ENCODE measurements around the gene TUBB4A.
A peak's percentile ranks its signal among the peaks of the same experiment; 100 is the strongest.

Gene TUBB4A

GRCh38 chr19:6465663-6466062 is 36.4 kb downstream of the TUBB4A start:
- ATAC-seq = no peak
- TF ChIP-seq BACH2 (CRISPR knock-in tag; IDR thresholded peaks at IDR 0.05; ENCODE audit: borderline replicate concordance) = no peak
- no peak for TF ChIP-seq ZFP30 (CRISPR knock-in tag; IDR thresholded peaks at IDR 0.05)
- TF ChIP-seq ARNTL (CRISPR knock-in tag; IDR thresholded peaks at IDR 0.05; ENCODE audit: borderline replicate concordance, low read depth) = no peak
- no peak for TF ChIP-seq CSDC2 (CRISPR knock-in tag; IDR thresholded peaks at IDR 0.05)
- TF ChIP-seq ZNF8 (CRISPR knock-in tag; IDR thresholded peaks at IDR 0.05) = no peak
- TF ChIP-seq GLIS3 (CRISPR knock-in tag; IDR thresholded peaks at IDR 0.05) = no peak
- TF ChIP-seq SNAI2 (CRISPR knock-in tag; IDR thresholded peaks at IDR 0.05) = no peak

GRCh38 chr19:6465006-6465405 is 37.1 kb downstream of the TUBB4A start:
- ATAC-seq = no peak
- TF ChIP-seq ZFP30 (CRISPR knock-in tag; IDR thresholded peaks at IDR 0.05) (no peak), ZNF8 (CRISPR knock-in tag; IDR thresholded peaks at IDR 0.05) (no peak), PATZ1 (CRISPR knock-in tag; IDR thresholded peaks at IDR 0.05; ENCODE audit: borderline replicate concordance) (no peak), POU6F1 (CRISPR knock-in tag; IDR thresholded peaks at IDR 0.05; ENCODE audit: borderline replicate concordance, low read depth) (no peak), ZNF565 (CRISPR knock-in tag; conservative IDR thresholded peaks at IDR 0.05; ENCODE audit: low read depth) (no peak), RARB (CRISPR knock-in tag; IDR thresholded peaks at IDR 0.05) (no peak), CSDC2 (CRISPR knock-in tag; IDR thresholded peaks at IDR 0.05) (no peak), TOX (CRISPR knock-in tag; IDR thresholded peaks at IDR 0.05; ENCODE audit: borderline replicate concordance) (no peak), OSR1 (CRISPR knock-in tag; IDR thresholded peaks at IDR 0.05) (no peak), ISL1 (CRISPR knock-in tag; IDR thresholded peaks at IDR 0.05) (no peak), ZC3H10 (CRISPR knock-in tag; IDR thresholded peaks at IDR 0.05) (no peak), CREB5 (CRISPR knock-in tag; IDR thresholded peaks at IDR 0.05; ENCODE audit: low read depth) (no peak)

- ATAC-seq = no peak
- TF ChIP-seq ISL1 (CRISPR knock-in tag; IDR thresholded peaks at IDR 0.05) = no peak
- no peak for TF ChIP-seq CSDC2 (CRISPR knock-in tag; IDR thresholded peaks at IDR 0.05)
- TF ChIP-seq TCF4 (CRISPR knock-in tag; IDR thresholded peaks at IDR 0.05; ENCODE audit: borderline replicate concordance) = no peak
- no peak for TF ChIP-seq TOX (CRISPR knock-in tag; IDR thresholded peaks at IDR 0.05; ENCODE audit: borderline replicate concordance)
- no peak for TF ChIP-seq BACH2 (CRISPR knock-in tag; IDR thresholded peaks at IDR 0.05; ENCODE audit: borderline replicate concordance)
- TF ChIP-seq ZNF70 (CRISPR knock-in tag; IDR thresholded peaks at IDR 0.05) = no peak
- no peak for TF ChIP-seq RARB (CRISPR knock-in tag; IDR thresholded peaks at IDR 0.05)
- TF ChIP-seq SNAI2 (CRISPR knock-in tag; IDR thresholded peaks at IDR 0.05) = no peak
- no peak for TF ChIP-seq ZC3H10 (CRISPR knock-in tag; IDR thresholded peaks at IDR 0.05)
- TF ChIP-seq ESRRG (CRISPR knock-in tag; IDR thresholded peaks at IDR 0.05) = no peak
Observed at GRCh38 chr19:6464070-6464873, 37.8 kb downstream of the TUBB4A start, which contains the start of gene CRB3. TSS of gene CRB3 (plus strand) at chr19:6464271. CDS start at chr19:6464702, 431 bp downstream.

GRCh38 chr19:6460099-6460884 is 41.8 kb downstream of the TUBB4A start:
- TF ChIP-seq ZNF8 (CRISPR knock-in tag; IDR thresholded peaks at IDR 0.05) = no peak
- TF ChIP-seq ZFP3 (CRISPR knock-in tag; IDR thresholded peaks at IDR 0.05) = no peak
- no peak for TF ChIP-seq ZFP30 (CRISPR knock-in tag; IDR thresholded peaks at IDR 0.05)
- no peak for TF ChIP-seq BACH2 (CRISPR knock-in tag; IDR thresholded peaks at IDR 0.05; ENCODE audit: borderline replicate concordance)
- no peak for TF ChIP-seq PPARA (CRISPR knock-in tag; IDR thresholded peaks at IDR 0.05; ENCODE audit: borderline replicate concordance)
- TF ChIP-seq GLIS3 (CRISPR knock-in tag; IDR thresholded peaks at IDR 0.05) = no peak
- TF ChIP-seq ESRRG (CRISPR knock-in tag; IDR thresholded peaks at IDR 0.05) = no peak
- ATAC-seq = peak; percentile 93

Measured in SK-N-SH treated with all-trans-retinoic acid at 6 μM for 48 hours (cell line).